H1 (cell line): ENCODE results near the gene PEX5L.

Experiments used
- HDAC6 ChIP-seq: IDR thresholded peaks from one replicate; pipeline ENCODE4 v1.7.1; 2012; ENCODE audit warnings: low read depth, mild to moderate bottlenecking, inconsistent platforms, low read length, moderate library complexity
- POLR2A ChIP-seq, 2 experiments: IDR thresholded peaks; 1 replicate in 1 of 2; 2 replicates in 1 of 2; pipeline ENCODE4 v1.6.1; 2011; ENCODE audit warnings: low read depth in 2 of 2, low read length in 2 of 2, mild to moderate bottlenecking in 2 of 2; ENCODE audit errors: control extremely low read depth in 1 of 2

GRCh38 chr3:179898024-179898423 lies 138.7 kb downstream of the PEX5L start:
- no peak for TF ChIP-seq POLR2A (IDR thresholded peaks at IDR 0.05; ENCODE audit: control extremely low read depth in 1 of 2, low read depth in 2 of 2, low read length in 2 of 2)
- TF ChIP-seq HDAC6, result no peak
